DOHH2 (cell line): ENCODE measurements around the gene ZNF787.
A peak's percentile ranks its signal among the peaks of the same experiment; 100 is the strongest.

Source experiments
- CTCF ChIP-seq: fragments of 200-600 bp; sonication (generic); IDR thresholded peaks from one replicate; pipeline ENCODE4 v1.5.1; 2014; ENCODE audit warnings: antibody characterized with exemption, mild to moderate bottlenecking, low read depth, low read length; ENCODE audit not compliant: poor library complexity, severe bottlenecking
- EZH2phosphoT487 ChIP-seq: fragments of 200-600 bp; sonication (generic); IDR thresholded peaks from 2 replicates; pipeline ENCODE4 v1.6.1; 2017; ENCODE audit warnings: borderline replicate concordance, mild to moderate bottlenecking, antibody characterized with exemption, low read length, moderate library complexity, mixed read lengths

GRCh38 chr19:56076498-56076897 is 44.6 kb downstream of the ZNF787 start:
- peak; percentile 94 for TF ChIP-seq CTCF
- no peak for TF ChIP-seq EZH2phosphoT487
